ENCODE results near the gene SLC4A5. TPM values are rescaled to one million over a fixed set of nuclear protein-coding genes. Genes with fewer than 3 reads are reported as not detected.

SLC4A5 gene, protein sequence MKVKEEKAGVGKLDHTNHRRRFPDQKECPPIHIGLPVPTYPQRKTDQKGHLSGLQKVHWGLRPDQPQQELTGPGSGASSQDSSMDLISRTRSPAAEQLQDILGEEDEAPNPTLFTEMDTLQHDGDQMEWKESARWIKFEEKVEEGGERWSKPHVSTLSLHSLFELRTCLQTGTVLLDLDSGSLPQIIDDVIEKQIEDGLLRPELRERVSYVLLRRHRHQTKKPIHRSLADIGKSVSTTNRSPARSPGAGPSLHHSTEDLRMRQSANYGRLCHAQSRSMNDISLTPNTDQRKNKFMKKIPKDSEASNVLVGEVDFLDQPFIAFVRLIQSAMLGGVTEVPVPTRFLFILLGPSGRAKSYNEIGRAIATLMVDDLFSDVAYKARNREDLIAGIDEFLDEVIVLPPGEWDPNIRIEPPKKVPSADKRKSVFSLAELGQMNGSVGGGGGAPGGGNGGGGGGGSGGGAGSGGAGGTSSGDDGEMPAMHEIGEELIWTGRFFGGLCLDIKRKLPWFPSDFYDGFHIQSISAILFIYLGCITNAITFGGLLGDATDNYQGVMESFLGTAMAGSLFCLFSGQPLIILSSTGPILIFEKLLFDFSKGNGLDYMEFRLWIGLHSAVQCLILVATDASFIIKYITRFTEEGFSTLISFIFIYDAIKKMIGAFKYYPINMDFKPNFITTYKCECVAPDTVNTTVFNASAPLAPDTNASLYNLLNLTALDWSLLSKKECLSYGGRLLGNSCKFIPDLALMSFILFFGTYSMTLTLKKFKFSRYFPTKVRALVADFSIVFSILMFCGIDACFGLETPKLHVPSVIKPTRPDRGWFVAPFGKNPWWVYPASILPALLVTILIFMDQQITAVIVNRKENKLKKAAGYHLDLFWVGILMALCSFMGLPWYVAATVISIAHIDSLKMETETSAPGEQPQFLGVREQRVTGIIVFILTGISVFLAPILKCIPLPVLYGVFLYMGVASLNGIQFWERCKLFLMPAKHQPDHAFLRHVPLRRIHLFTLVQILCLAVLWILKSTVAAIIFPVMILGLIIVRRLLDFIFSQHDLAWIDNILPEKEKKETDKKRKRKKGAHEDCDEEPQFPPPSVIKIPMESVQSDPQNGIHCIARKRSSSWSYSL
- polyA plus RNA-seq, result not detected in 2 replicates

DNA sequence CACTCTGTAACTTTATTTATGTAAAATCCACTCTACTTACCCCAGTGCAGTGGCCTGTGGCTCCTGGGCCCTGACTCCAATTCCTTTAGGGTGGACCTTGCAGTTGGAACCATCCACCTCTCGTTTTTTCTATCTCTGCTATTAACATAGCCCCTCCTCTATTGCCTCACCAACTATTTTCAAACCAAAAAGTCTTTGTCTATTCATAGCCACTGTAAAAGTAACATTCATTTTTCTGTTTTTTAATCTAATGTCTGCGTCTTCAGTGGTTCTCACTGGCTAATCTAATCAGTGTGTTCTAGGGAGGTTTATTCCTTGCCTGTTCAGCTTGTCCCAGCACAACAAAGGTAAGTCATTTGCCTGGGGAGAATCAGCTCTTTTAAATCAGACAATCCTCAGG, at the start of gene SLC4A5:
Gene SLC4A5, minus strand, starts transcription at position 101 of the 400 bp plus-strand sequence. CDS start 28,393 bp downstream, outside the sequence.

DNA sequence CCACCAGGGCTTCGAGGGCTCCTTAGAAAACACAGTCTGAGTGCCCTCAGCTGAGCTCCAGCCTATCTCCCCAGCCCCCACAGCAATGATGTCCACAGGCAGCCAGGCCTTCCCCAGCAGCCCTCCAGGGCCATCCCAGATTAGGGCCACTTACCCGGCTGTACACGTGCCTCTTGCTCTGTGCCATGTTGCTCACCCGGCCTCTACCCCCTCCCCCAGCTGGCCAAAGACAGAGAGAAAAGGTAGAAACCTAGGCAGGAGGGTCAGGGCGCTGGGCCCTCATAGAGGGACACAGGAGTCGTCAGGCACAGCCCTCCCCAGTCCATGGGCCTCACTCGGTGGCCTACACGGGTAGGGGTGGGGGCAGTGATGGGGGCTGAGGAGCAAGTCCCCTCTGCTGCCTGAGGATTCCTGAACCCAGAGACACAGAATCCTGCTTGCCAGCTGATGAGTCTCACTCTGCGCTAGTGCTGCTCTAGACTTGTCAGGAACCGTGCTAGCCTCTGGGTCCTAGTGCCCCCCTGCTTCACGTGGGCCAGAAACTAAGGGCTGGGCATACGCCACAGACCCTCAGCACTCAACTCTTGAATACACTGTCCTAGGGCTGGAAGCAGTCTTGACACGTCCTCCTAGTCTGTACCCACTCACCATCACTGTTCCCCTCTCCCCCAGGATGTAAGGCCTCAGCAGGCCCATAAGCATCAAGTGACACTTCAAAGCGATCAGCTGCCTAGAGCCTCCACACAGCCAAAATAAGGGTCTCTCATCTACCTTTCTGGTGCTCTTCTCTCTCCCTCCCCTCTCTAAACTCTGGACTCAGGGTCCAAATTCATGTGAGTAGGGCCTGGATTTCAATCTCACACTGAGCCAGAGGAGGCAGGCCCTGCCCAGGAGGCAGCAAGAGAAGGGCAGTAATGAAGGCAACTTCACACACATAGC, 36.9 kb upstream of the SLC4A5 start, which contains the start of gene DCTN1:
Gene DCTN1, minus strand, starts transcription at position 461 of the 939 bp plus-strand sequence. Its CDS starts 274 bp downstream, at position 187.

DNA sequence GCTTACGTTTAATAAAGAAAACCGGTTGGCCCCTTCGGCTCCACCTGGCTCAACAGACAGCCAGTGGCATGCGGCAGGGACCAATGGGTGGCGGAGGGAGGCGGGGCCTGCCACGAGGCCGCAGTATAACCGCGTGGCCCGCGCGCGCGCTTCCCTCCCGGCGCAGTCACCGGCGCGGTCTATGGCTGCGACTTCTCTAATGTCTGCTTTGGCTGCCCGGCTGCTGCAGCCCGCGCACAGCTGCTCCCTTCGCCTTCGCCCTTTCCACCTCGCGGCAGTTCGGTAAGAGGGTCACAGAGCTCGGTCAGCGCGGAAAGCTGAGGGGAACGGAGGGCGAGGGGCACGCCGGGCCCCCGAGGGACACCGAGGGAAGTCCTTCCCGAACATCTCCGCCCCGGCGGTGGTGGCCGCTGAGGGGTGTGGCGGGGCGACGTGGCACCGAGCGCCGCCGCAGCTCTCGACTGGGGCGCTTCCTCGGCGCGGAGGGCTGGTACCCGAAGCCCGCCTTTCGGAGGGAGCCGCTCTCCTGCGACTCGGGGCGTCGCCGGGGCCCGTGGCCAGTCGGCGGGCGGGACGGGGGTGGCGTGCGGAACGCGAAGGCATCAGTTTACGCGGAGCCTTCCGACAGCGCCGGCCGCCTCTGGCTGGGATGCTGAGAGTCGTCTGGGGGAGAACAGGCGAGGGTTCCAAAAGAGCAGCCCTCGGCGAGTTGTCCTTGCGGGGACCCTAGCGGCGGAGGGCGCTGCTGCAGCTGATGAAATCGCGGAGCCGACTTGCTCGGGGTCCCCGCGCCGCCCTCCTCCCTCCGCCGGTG, 144.5 kb downstream of the SLC4A5 start, which contains the start of gene MTHFD2:
Gene MTHFD2, plus strand, starts transcription at position 155 of the 814 bp plus-strand sequence. Its CDS starts 27 bp downstream, at position 182.

DNA sequence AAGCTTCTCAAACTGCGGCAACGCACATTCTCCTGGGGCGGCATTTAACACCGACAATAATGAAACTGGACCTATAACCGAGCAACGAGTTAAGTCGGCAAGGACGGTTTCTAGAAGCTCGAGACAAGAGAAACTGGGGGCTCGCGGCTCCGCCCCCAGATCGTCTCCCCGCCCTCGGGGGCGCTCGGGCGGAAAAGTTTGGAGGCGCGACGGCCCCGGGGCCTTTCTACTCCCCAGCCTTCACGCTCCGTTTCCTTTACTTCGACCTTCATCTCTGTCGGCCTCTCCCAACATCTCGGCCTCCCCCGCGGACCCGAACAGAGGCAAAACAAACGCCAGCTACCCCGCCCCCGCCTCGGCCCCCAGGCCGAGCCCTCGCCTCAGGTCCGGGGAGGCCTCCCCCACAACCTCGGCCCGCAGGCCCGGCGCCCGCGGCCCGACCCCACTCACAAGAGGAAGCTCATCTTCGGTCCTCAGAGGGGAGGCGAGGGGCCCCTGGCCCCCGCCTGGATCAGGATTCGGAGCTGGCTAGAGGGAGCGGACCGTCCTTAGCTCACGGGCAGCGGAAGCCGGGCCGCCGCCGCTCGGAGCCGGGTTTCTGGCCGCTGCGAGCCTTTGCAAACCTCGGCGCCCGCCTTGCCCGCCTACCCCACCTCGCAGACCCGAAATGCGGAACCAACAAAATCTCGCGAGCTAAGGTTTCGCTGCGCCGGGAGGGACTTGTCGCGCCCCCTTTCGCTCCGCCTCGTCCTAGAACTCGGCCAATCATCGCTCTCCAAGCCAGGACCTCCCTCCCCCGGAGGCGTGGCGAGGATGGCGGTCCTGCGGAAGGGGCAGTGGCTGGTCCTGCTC, 164.8 kb downstream of the SLC4A5 start, which contains the start of gene MOB1A:
Gene MOB1A, minus strand, starts transcription at position 669 of the 852 bp plus-strand sequence. Its CDS starts 205 bp downstream, at position 464.

Other genes starting within 250 kb of the SLC4A5 start
- gene BOLA3, start 195.5 kb downstream of the SLC4A5 start, polyA plus RNA-seq, result 348 and 406 TPM in 2 replicates
- gene MOB1A, start 164.5 kb downstream of the SLC4A5 start, polyA plus RNA-seq, result 15.0 and 16.6 TPM in 2 replicates
- gene MTHFD2, start 144.8 kb downstream of the SLC4A5 start, polyA plus RNA-seq, result 34.2 and 39.6 TPM in 2 replicates
- 275 and 282 TPM in 2 replicates for gene DCTN1, start 36.9 kb upstream of the SLC4A5 start, polyA plus RNA-seq
- gene C2orf81, start 78.2 kb upstream of the SLC4A5 start, polyA plus RNA-seq, result 0.14 and 0.58 TPM in 2 replicates
- 25.1 and 25.5 TPM in 2 replicates for gene WDR54, start 78.3 kb upstream of the SLC4A5 start, polyA plus RNA-seq
- not detected in 2 replicates for gene RTKN, start 98.5 kb upstream of the SLC4A5 start, polyA plus RNA-seq
- gene INO80B, start 111.7 kb upstream of the SLC4A5 start, polyA plus RNA-seq, result 1.1 and 3.0 TPM in 2 replicates
- 7.8 and 10.0 TPM in 2 replicates for gene WBP1, start 115.0 kb upstream of the SLC4A5 start, polyA plus RNA-seq
- 0.62 and 4.3 TPM in 2 replicates for gene MOGS, start 122.0 kb upstream of the SLC4A5 start, polyA plus RNA-seq
- 43.3 and 56.2 TPM in 2 replicates for gene MRPL53, start 129.3 kb upstream of the SLC4A5 start, polyA plus RNA-seq
- gene CCDC142, start 139.6 kb upstream of the SLC4A5 start, polyA plus RNA-seq, result 0.78 and 1.6 TPM in 2 replicates
- gene TTC31, start 139.7 kb upstream of the SLC4A5 start, polyA plus RNA-seq, result 0.66 and 0.83 TPM in 2 replicates
- gene LBX2, start 156.2 kb upstream of the SLC4A5 start, polyA plus RNA-seq, result not detected in 2 replicates
- 35.8 and 37.1 TPM in 2 replicates for gene PCGF1, start 164.3 kb upstream of the SLC4A5 start, polyA plus RNA-seq
- not detected in 2 replicates for gene TLX2, start 171.0 kb upstream of the SLC4A5 start, polyA plus RNA-seq
- gene DQX1, start 182.8 kb upstream of the SLC4A5 start, polyA plus RNA-seq, result 2.3 and 4.1 TPM in 2 replicates
- gene AUP1, start 186.3 kb upstream of the SLC4A5 start, polyA plus RNA-seq, result 48.4 and 52.5 TPM in 2 replicates
- gene HTRA2, start 186.5 kb upstream of the SLC4A5 start, polyA plus RNA-seq, result 14.2 and 22.8 TPM in 2 replicates
- 1.7 TPM in 1 of 2 replicates, not detected in the other for gene LOXL3, start 210.5 kb upstream of the SLC4A5 start, polyA plus RNA-seq
- not detected in 2 replicates for gene DOK1, start 211.3 kb upstream of the SLC4A5 start, polyA plus RNA-seq

Data from Purkinje cell (primary cell).